PC-3 (cell line): ENCODE results near the gene E2F8. TPM values are rescaled to one million over a fixed set of nuclear protein-coding genes. Genes with fewer than 3 reads are reported as not detected.

Source experiments
- ATAC-seq: fragments of 200-7000 bp; cut with Tn5 transposase; 2 replicates; pipeline ENCODE4 v1.9.1; 2020; ENCODE audit warnings: mild to moderate bottlenecking, moderate library complexity
- BruUV-seq: library from RNA; stranded (reverse); fragments of 400-500 nt; replicated peaks from 2 replicates; lab custom pipeline; 2021; lab: Mats Ljungman, UMichigan
- CTCF ChIA-PET: fragments of 300-600 bp; sonication (Branson Sonifier 250); formaldehyde crosslinking; loops from one replicate; lab custom pipeline; 2022; ENCODE audit warnings: antibody characterized with exemption; lab: Charles Lee
- POLR2A ChIA-PET: fragments of 300-600 bp; sonication (Branson Sonifier 250); formaldehyde crosslinking; loops from one replicate; lab custom pipeline; 2022; ENCODE audit warnings: antibody characterized with exemption; ENCODE audit not compliant: unreplicated experiment; lab: Charles Lee
- DNase-seq: peaks from one replicate; pipeline ENCODE4 v3.0.0-alpha.2; 2015
- H2AFZ ChIP-seq: fragments of 300-600 bp; sonication (generic); 2 replicates; pipeline ENCODE4 v1.6.0; 2016; ENCODE audit warnings: antibody characterized with exemption, low read length
- H3F3A ChIP-seq: fragments of 300-600 bp; sonication (generic); one replicate; pipeline ENCODE4 v1.6.0; 2017; ENCODE audit warnings: antibody characterized with exemption, low read length, control low read depth, mild to moderate bottlenecking; ENCODE audit not compliant: unreplicated experiment
- H3K27ac ChIP-seq: fragments of 300-600 bp; sonication (generic); 2 replicates; pipeline ENCODE4 v1.5.1; 2016; ENCODE audit warnings: mild to moderate bottlenecking, low read length
- H3K27me3 ChIP-seq: fragments of 300-600 bp; sonication (generic); 2 replicates; pipeline ENCODE4 v1.6.1; 2016; ENCODE audit warnings: low read length, mixed read lengths
- H3K36me3 ChIP-seq: fragments of 300-600 bp; sonication (generic); 2 replicates; pipeline ENCODE4 v1.6.1; 2016; ENCODE audit warnings: low read depth, mixed run types, low read length, mixed read lengths
- H3K4me1 ChIP-seq: fragments of 300-600 bp; sonication (generic); 2 replicates; pipeline ENCODE4 v1.5.1; 2016; ENCODE audit warnings: low read length; ENCODE audit not compliant: insufficient read depth
- H3K4me2 ChIP-seq: fragments of 300-600 bp; sonication (generic); 2 replicates; pipeline ENCODE4 v1.6.0; 2016; ENCODE audit warnings: low read length
- H3K4me3 ChIP-seq: fragments of 300-600 bp; sonication (generic); 2 replicates; pipeline ENCODE4 v1.5.1; 2016; ENCODE audit warnings: mild to moderate bottlenecking, low read length, mixed read lengths
- H3K79me2 ChIP-seq: fragments of 300-600 bp; sonication (generic); 2 replicates; pipeline ENCODE4 v1.6.1; 2017; ENCODE audit warnings: low read length, mixed read lengths
- H3K9ac ChIP-seq: fragments of 300-600 bp; sonication (generic); 2 replicates; pipeline ENCODE4 v1.6.0; 2016; ENCODE audit warnings: mild to moderate bottlenecking, low read length
- H3K9me2 ChIP-seq: fragments of 300-600 bp; sonication (generic); replicated peaks from 2 replicates; pipeline ENCODE4 v1.6.1; 2016; ENCODE audit warnings: mixed run types, low read length, mixed read lengths
- H3K9me3 ChIP-seq: fragments of 300-600 bp; sonication (generic); 2 replicates; pipeline ENCODE4 v1.6.1; 2016; ENCODE audit warnings: low read length, mixed read lengths
- H4K20me1 ChIP-seq: fragments of 300-600 bp; sonication (generic); 2 replicates; pipeline ENCODE4 v1.6.1; 2016; ENCODE audit warnings: low read length, mixed read lengths
- CTCF ChIP-seq: fragments of 300-600 bp; sonication (generic); conservative IDR thresholded peaks from 2 replicates; pipeline ENCODE4 v1.5.1; 2017; ENCODE audit warnings: antibody characterized with exemption, low read depth, mild to moderate bottlenecking, low read length
- EZH2 ChIP-seq: fragments of 300-600 bp; sonication (generic); IDR thresholded peaks from one replicate; pipeline ENCODE4 v1.6.1; 2017; ENCODE audit warnings: antibody characterized with exemption, mild to moderate bottlenecking, low read length; ENCODE audit not compliant: unreplicated experiment
- EZH2phosphoT487 ChIP-seq: fragments of 300-600 bp; sonication (generic); IDR thresholded peaks from 2 replicates; pipeline ENCODE4 v1.6.1; 2018; ENCODE audit warnings: mild to moderate bottlenecking, antibody characterized with exemption, low read length, borderline replicate concordance
- intact Hi-C: fragments of 100-400 bp; cut with micrococcal nuclease; formaldehyde crosslinking; loops from 2 replicates; pipeline ENCODE4 v1.9.0; 2023
- total RNA-seq: library from RNA; depleted of rRNA; stranded (reverse); fragments of >200 nt; gene quantifications from 2 replicates; pipeline ENCODE4 v1.2.3, GENCODE V29; 2014

The E2F8 gene
- total RNA-seq, 1 experiment from 2014 or later: 11.9 TPM

- H3K27me3 ChIP-seq: no peaks in the 10 kb centered on the region
- H4K20me1 ChIP-seq: no peaks in the 10 kb centered on the region
- intact Hi-C loops: no loop called here
- H3K4me2 ChIP-seq: no peak overlapping the region
- 0 out of 2 replicates have a peak, but pooled peaks cover 4% of the 10 kb centered on the region for H3K4me1 ChIP-seq
- no TSS peak for BruUV-seq
- H2AFZ ChIP-seq: no peak overlapping the region
- H3K9me3 ChIP-seq: no peaks in the 10 kb centered on the region
- TF ChIP-seq EZH2: no peak
- TF ChIP-seq CTCF: no peak
- no peak for TF ChIP-seq EZH2phosphoT487
- no peak overlapping the region for H3K9ac ChIP-seq
- POLR2A ChIA-PET: no interaction called here
- H3K79me2 ChIP-seq: no peaks in the 10 kb centered on the region
- ATAC-seq (no peak), DNase-seq (no peak)
- H3K9me2 ChIP-seq: no peaks in the 10 kb centered on the region
- no peak overlapping the region for H3K4me3 ChIP-seq
- no peaks in the 10 kb centered on the region for H3F3A ChIP-seq
- CTCF ChIA-PET: no interaction called here
- peaks cover 53% of the 10 kb centered on the region for H3K36me3 ChIP-seq
- no peak overlapping the region for H3K27ac ChIP-seq
These were observed 15.6 kb downstream of the E2F8 start for GRCh38 chr11:19225123-19225522.

- no peak overlapping the region for H3K4me2 ChIP-seq
- H3K27me3 ChIP-seq: no peaks in the 10 kb centered on the region
- DNase-seq: no peak
- intact Hi-C loops: no loop called here
- TF ChIP-seq EZH2phosphoT487 (no peak), CTCF (no peak), EZH2 (no peak)
- peaks cover 9% of the 10 kb centered on the region; the same call in 1 of the 2 replicates for H3K4me1 ChIP-seq
- no peaks in the 10 kb centered on the region for H3K79me2 ChIP-seq
- no peak overlapping the region for H2AFZ ChIP-seq
- H4K20me1 ChIP-seq: no peaks in the 10 kb centered on the region
- POLR2A ChIA-PET: no interaction called here
- no peaks in the 10 kb centered on the region for H3K9me2 ChIP-seq
- H3K4me3 ChIP-seq: no peak overlapping the region
- no peaks in the 10 kb centered on the region for H3K9me3 ChIP-seq
- H3F3A ChIP-seq: no peaks in the 10 kb centered on the region
- H3K9ac ChIP-seq: no peak overlapping the region
- CTCF ChIA-PET: no interaction called here
- H3K27ac ChIP-seq: no peak overlapping the region
- no peak for ATAC-seq
- peaks cover 25% of the 10 kb centered on the region for H3K36me3 ChIP-seq
- no TSS peak for BruUV-seq
These were observed 19.6 kb downstream of the E2F8 start for GRCh38 chr11:19220903-19221724.
